K562 (cell line): ENCODE data around the gene CNOT10. TPM values are rescaled to one million over a fixed set of nuclear protein-coding genes. Genes with fewer than 3 reads are reported as not detected.

Experiments
- ATAC-seq: fragments of 200-7000 bp; cut with Tn5 transposase; 3 replicates; pipeline ENCODE4 v1.9.1; 2020; ENCODE audit warnings: moderate library complexity
- BruUV-seq: library from RNA; stranded (reverse); fragments of 400-500 nt; replicated peaks from 2 replicates; lab custom pipeline; 2021; lab: Mats Ljungman, UMichigan
- CTCF ChIA-PET: fragments of 300-600 bp; formaldehyde crosslinking; extraction: SDS; loops from one replicate; lab custom pipeline; 2021; ENCODE audit warnings: low intra/inter-chr PET ratio; lab: Yijun Ruan, JAX
- POLR2A ChIA-PET: fragments of 300-600, 350-650 bp; sonication (Branson Sonifier 250); formaldehyde crosslinking; extraction: SDS; loops from one replicate; lab custom pipeline; 2021; ENCODE audit warnings: antibody characterized with exemption, inconsistent platforms; lab: Yijun Ruan, JAX
- DNase-seq, 4 experiments: peaks; one replicate each; pipeline versions ENCODE4 v3.0.0 to v3.0.0-alpha.2; 2011 to 2018; ENCODE audit warnings: low spot score in 3 of 4, mixed read lengths in 3 of 4; ENCODE audit errors: extremely low read depth in 1 of 4
- FAIRE-seq: peaks from 2 replicates; lab custom pipeline; 2011; peaks lifted over from hg19 to GRCh38; lab: Jason Lieb, UNC
- H2AFZ ChIP-seq: 2 replicates; pipeline ENCODE4 v1.6.0; 2011; ENCODE audit warnings: low read depth, low read length, control low read depth, inconsistent platforms
- H3K27ac ChIP-seq: fragments of 200-600 bp; 3 replicates; pipeline ENCODE4 v1.8.0; 2011; ENCODE audit warnings: low read depth, mild to moderate bottlenecking, control low read depth, inconsistent platforms, low read length, moderate library complexity, mixed read lengths; ENCODE audit errors: extremely low read depth
- H3K27me3 ChIP-seq, 2 experiments: fragments of 300-600 bp in 1 of 2; 2 replicates in 1 of 2; 3 replicates in 1 of 2; pipeline versions ENCODE4 v1.6.0 to v1.8.0; 2011; ENCODE audit warnings: inconsistent platforms in 2 of 2, low read length in 2 of 2, mild to moderate bottlenecking in 1 of 2, mixed read lengths in 1 of 2, moderate library complexity in 1 of 2; ENCODE audit not compliant: control insufficient read depth in 2 of 2, insufficient read depth in 2 of 2
- H3K36me3 ChIP-seq: fragments of 300-600 bp; 3 replicates; pipeline ENCODE4 v1.8.0; 2011; ENCODE audit warnings: mild to moderate bottlenecking, low read length, inconsistent platforms; ENCODE audit not compliant: control insufficient read depth, insufficient read depth
- H3K4me1 ChIP-seq, 2 experiments: fragments of 200-600 bp in 1 of 2; replicated peaks in 1 of 2; 2 replicates in 1 of 2; 3 replicates in 1 of 2; pipeline versions ENCODE4 v1.5.1 to v1.8.0; 2011; ENCODE audit warnings: inconsistent platforms in 2 of 2, low read length in 2 of 2, mild to moderate bottlenecking in 1 of 2, mixed read lengths in 1 of 2, moderate library complexity in 1 of 2; ENCODE audit not compliant: control insufficient read depth in 2 of 2, insufficient read depth in 2 of 2
- H3K4me2 ChIP-seq: 2 replicates; pipeline ENCODE4 v1.6.1; 2011; ENCODE audit warnings: low read length, control low read depth, inconsistent platforms, mixed read lengths; ENCODE audit not compliant: insufficient read depth
- H3K4me3 ChIP-seq: fragments of 200-600 bp; sonication (generic), shearing (Covaris generic); 2 replicates; pipeline ENCODE4 v1.5.1; 2016; ENCODE audit warnings: control low read depth, inconsistent platforms
- H3K79me2 ChIP-seq: fragments of 200-600 bp; 3 replicates; pipeline ENCODE4 v1.8.0; 2011; ENCODE audit warnings: low read length, inconsistent platforms; ENCODE audit not compliant: control insufficient read depth, insufficient read depth
- H3K9ac ChIP-seq, 2 experiments: 2 replicates each; pipeline versions ENCODE4 v1.6.0 to v1.6.1; 2011; ENCODE audit warnings: low read depth in 2 of 2, low read length in 2 of 2, control low read depth in 1 of 2, inconsistent platforms in 1 of 2, mild to moderate bottlenecking in 1 of 2, mixed read lengths in 1 of 2; ENCODE audit not compliant: insufficient read depth in 1 of 2
- H3K9me1 ChIP-seq: one replicate; pipeline ENCODE4 v1.6.0; 2011; ENCODE audit warnings: inconsistent platforms, mild to moderate bottlenecking, low read length, moderate library complexity; ENCODE audit not compliant: control insufficient read depth, insufficient read depth
- H3K9me3 ChIP-seq: replicated peaks from 2 replicates; pipeline ENCODE4 v1.5.1; 2011; ENCODE audit warnings: low read depth, low read length, inconsistent platforms; ENCODE audit not compliant: control insufficient read depth, insufficient read depth
- H4K20me1 ChIP-seq: replicated peaks from 2 replicates; pipeline ENCODE4 v1.6.1; 2011; ENCODE audit warnings: low read length, inconsistent platforms, mixed read lengths; ENCODE audit not compliant: control insufficient read depth, insufficient read depth
- GATA2 ChIP-seq: sonication (generic); formaldehyde crosslinking; IDR thresholded peaks from 2 replicates; pipeline ENCODE4 v1.4.0; 2020; ENCODE audit warnings: mild to moderate bottlenecking, missing genetic modification reagents
- HDAC6 ChIP-seq: IDR thresholded peaks from 2 replicates; pipeline ENCODE4 v1.6.1; 2012; ENCODE audit warnings: low read depth, mild to moderate bottlenecking, control low read depth, inconsistent platforms, low read length, moderate library complexity
- HMGN3 ChIP-seq: IDR thresholded peaks from 2 replicates; pipeline ENCODE4 v1.6.1; 2011; ENCODE audit warnings: borderline replicate concordance, low read depth, mild to moderate bottlenecking, mixed read lengths, low read length; ENCODE audit not compliant: insufficient read length; ENCODE audit errors: extremely low read depth
- KDM1A ChIP-seq, 2 experiments: fragments of 450-650 bp; IDR thresholded peaks; 2 replicates each; pipeline ENCODE4 v1.6.1; 2016; ENCODE audit warnings: mild to moderate bottlenecking in 2 of 2
- KLF10 ChIP-seq: fragments of 250-450 bp; sonication (Bioruptor Pico); IDR thresholded peaks from 2 replicates; pipeline ENCODE4 v1.6.1; 2021; ENCODE audit warnings: matching md5 sums
- MYNN ChIP-seq, 2 experiments: sonication (generic); formaldehyde crosslinking in 1 of 2; IDR thresholded peaks; 2 replicates each; pipeline versions ENCODE4 v1.5.0 to v1.6.1; 2016 to 2020; ENCODE audit warnings: antibody characterized with exemption in 1 of 2, missing genetic modification reagents in 1 of 2
- PHF20 ChIP-seq: fragments of 450-650 bp; IDR thresholded peaks from 2 replicates; pipeline ENCODE4 v1.6.1; 2018; ENCODE audit not compliant: partially characterized antibody
- RBM34 ChIP-seq: fragments of 200-400 bp; formaldehyde crosslinking; IDR thresholded peaks from 2 replicates; pipeline ENCODE4 v1.6.1; 2018; ENCODE audit warnings: low read length, borderline replicate concordance; ENCODE audit not compliant: insufficient read depth
- SAFB ChIP-seq: fragments of 200-400 bp; formaldehyde crosslinking; IDR thresholded peaks from 2 replicates; pipeline ENCODE4 v1.6.1; 2017; ENCODE audit warnings: low read depth, low read length, borderline replicate concordance
- TCF7 ChIP-seq: sonication (generic); IDR thresholded peaks from 2 replicates; pipeline ENCODE4 v1.6.1; 2016; ENCODE audit warnings: antibody characterized with exemption, borderline replicate concordance
- ZEB2 ChIP-seq: fragments of 450-650 bp; IDR thresholded peaks from 2 replicates; pipeline ENCODE4 v1.6.1; 2016
- WGBS: fragments of 100-300 bp; shearing (Covaris generic); methylation state at CpG from one replicate; pipeline ENCODE4 v1.1.6; 2016; ENCODE audit warnings: low coverage, mixed read lengths; ENCODE audit not compliant: insufficient coverage; ENCODE audit errors: missing lambda C conversion rate; 5-methylcytosine and 5-hydroxymethylcytosine counted together
- in situ Hi-C: fragments of 300-500 bp; cut with MboI; formaldehyde crosslinking; loops from 4 replicates; pipeline ENCODE4 v1.15.0; 2018; ENCODE audit warnings: inconsistent platforms, mixed read lengths
- intact Hi-C: fragments of 100-400 bp; cut with micrococcal nuclease; formaldehyde crosslinking; loops from 2 replicates; pipeline ENCODE4 v1.14.2; 2022
- polyA plus RNA-seq, 8 experiments: library from polyadenylated mRNA; depleted of rRNA in 4 of 8; stranded (reverse) in 5 of 8; unstranded in 3 of 8; fragments of >200 nt; fragmentation: Nextera tagmentation in 2 of 8; fragmentation: Illumina TruSeq in 1 of 8; extraction: Ambion mirVana in 2 of 8; extraction: Trizol in 1 of 8; gene quantifications; 2 replicates each; pipeline versions ENCODE4 v1.2.1 to v1.2.3, GENCODE V29; 2011 to 2014; ENCODE audit warnings: inconsistent platforms in 1 of 8, missing spikeins in 1 of 8
- total RNA-seq, 7 experiments: library from RNA; depleted of rRNA in 6 of 7; stranded (reverse); fragments of >200 nt in 6 of 7; fragmentation: Illumina TruSeq in 2 of 7; extraction: Trizol in 2 of 7; gene quantifications; 2 replicates each; pipeline versions ENCODE4 v1.2.1 to v1.2.3, GENCODE V29; 2011 to 2021; ENCODE audit warnings: low replicate concordance in 1 of 7
- TF ChIP-seq, protein P1 (sequence below): fragments of 450-650 bp; IDR thresholded peaks from one replicate; pipeline ENCODE4 v1.6.1; 2018; ENCODE audit warnings: mild to moderate bottlenecking, moderate library complexity; ENCODE audit not compliant: partially characterized antibody
- TF ChIP-seq, protein P2 (sequence below): fragments of 250-450 bp; sonication (Bioruptor Pico); IDR thresholded peaks from 2 replicates; pipeline ENCODE4 v1.8.0; 2021; ENCODE audit warnings: moderate library complexity, mild to moderate bottlenecking, inconsistent platforms
- TF ChIP-seq, protein P3 (sequence below): sonication (generic); formaldehyde crosslinking; IDR thresholded peaks from 2 replicates; pipeline ENCODE4 v1.8.1; 2023; ENCODE audit warnings: mild to moderate bottlenecking, missing genetic modification reagents

The CNOT10 gene
- total and polyA plus RNA-seq, 9 of the 15 experiments (the other 6 are each of a cell fraction or from before 2014, with no cell fraction given), result 35.7 to 114 (median 81.9) TPM

DNA sequence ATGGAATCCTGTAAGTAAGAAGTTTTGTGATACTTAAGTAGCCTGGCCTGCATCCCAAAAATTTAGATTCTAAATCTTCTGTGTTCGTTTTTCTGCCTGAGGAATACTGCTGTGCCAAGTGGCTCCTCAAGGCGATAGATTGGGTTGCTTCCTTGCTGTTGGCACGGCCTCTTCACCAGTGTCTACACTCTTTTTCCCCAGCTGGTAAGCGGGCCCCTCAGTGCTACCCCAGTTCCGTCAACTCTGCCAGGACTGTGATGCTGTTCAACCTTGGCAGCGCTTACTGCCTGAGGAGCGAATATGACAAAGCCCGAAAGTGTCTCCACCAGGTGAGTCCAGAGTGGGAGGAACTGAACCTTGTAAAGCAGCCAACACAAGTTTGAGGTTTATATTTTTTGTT lies 79.5 kb downstream of the CNOT10 start (continued):
- no peak for TF ChIP-seq PHF20
- TF ChIP-seq, protein P1, sequence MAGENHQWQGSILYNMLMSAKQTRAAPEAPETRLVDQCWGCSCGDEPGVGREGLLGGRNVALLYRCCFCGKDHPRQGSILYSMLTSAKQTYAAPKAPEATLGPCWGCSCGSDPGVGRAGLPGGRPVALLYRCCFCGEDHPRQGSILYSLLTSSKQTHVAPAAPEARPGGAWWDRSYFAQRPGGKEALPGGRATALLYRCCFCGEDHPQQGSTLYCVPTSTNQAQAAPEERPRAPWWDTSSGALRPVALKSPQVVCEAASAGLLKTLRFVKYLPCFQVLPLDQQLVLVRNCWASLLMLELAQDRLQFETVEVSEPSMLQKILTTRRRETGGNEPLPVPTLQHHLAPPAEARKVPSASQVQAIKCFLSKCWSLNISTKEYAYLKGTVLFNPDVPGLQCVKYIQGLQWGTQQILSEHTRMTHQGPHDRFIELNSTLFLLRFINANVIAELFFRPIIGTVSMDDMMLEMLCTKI, result no peak

DNA sequence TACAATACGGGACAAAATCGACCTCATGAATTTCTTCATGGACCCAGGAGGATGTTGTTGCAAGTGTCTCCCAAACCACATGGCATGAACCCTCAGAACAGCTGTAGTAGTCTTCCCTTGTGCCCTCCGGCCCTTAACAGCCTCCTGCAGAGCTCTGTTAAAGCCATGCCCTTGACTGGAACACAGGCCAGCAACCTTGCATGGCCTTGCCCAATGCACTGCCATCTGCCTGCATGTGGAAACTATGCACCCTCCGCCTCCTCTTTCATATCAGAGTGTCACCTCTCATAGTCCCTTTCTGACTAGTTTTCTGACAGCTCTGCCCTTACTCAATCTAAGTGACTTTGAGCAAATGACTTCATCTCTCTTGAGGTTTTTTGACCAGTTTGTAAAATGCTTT lies 93.4 kb downstream of the CNOT10 start:
- H3K27me3 ChIP-seq, result no peaks in the 10 kb centered on the region
- no peaks in the 10 kb centered on the region for H3K9me1 ChIP-seq
- no peak overlapping the region for H3K4me3 ChIP-seq
- no peaks in the 10 kb centered on the region for H3K9me3 ChIP-seq
- H3K27ac ChIP-seq, result no peak overlapping the region
- POLR2A ChIA-PET, result interaction anchor here (0.7 kb wide), 1 partner anchor 9 kb away, joined by 3 read pairs; no protein-coding TSS in a partner anchor
- DNase-seq (no peak), FAIRE-seq (no peak), ATAC-seq (no peak)
- in situ Hi-C loops, result no loop called here
- WGBS, result 63% methylated on average over 4 of the region's 4 CpGs
- H3K79me2 ChIP-seq, result no peaks in the 10 kb centered on the region
- no peak overlapping the region for H3K4me2 ChIP-seq
- peaks cover 4 to 18% of the 10 kb centered on the region in 2 experiments; a peak in 4 of 5 replicates for H3K4me1 ChIP-seq
- no peak overlapping the region for H3K9ac ChIP-seq
- H4K20me1 ChIP-seq, result no peaks in the 10 kb centered on the region
- no TSS peak for BruUV-seq
- CTCF ChIA-PET, result no interaction called here
- intact Hi-C loops, result no loop called here
- no peak overlapping the region for H2AFZ ChIP-seq
- H3K36me3 ChIP-seq, result peaks cover 21% of the 10 kb centered on the region; the same call in 2 of the 3 replicates
- TF ChIP-seq RBM34 (no peak), GATA2 (CRISPR knock-in tag) (no peak), MYNN (IDR thresholded peaks at IDR 0.05) (no peak), MYNN (CRISPR knock-in tag; IDR thresholded peaks at IDR 0.05) (no peak), ZEB2 (no peak), KDM1A (IDR thresholded peaks at IDR 0.05) (no peak), SAFB (no peak), HDAC6 (no peak), HMGN3 (no peak), PHF20 (no peak), KLF10 (CRISPR knock-in tag) (no peak), TCF7 (no peak)
- TF ChIP-seq, protein P2, sequence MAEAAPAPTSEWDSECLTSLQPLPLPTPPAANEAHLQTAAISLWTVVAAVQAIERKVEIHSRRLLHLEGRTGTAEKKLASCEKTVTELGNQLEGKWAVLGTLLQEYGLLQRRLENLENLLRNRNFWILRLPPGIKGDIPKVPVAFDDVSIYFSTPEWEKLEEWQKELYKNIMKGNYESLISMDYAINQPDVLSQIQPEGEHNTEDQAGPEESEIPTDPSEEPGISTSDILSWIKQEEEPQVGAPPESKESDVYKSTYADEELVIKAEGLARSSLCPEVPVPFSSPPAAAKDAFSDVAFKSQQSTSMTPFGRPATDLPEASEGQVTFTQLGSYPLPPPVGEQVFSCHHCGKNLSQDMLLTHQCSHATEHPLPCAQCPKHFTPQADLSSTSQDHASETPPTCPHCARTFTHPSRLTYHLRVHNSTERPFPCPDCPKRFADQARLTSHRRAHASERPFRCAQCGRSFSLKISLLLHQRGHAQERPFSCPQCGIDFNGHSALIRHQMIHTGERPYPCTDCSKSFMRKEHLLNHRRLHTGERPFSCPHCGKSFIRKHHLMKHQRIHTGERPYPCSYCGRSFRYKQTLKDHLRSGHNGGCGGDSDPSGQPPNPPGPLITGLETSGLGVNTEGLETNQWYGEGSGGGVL (CRISPR knock-in tag), result no peak
- TF ChIP-seq, protein P3, sequence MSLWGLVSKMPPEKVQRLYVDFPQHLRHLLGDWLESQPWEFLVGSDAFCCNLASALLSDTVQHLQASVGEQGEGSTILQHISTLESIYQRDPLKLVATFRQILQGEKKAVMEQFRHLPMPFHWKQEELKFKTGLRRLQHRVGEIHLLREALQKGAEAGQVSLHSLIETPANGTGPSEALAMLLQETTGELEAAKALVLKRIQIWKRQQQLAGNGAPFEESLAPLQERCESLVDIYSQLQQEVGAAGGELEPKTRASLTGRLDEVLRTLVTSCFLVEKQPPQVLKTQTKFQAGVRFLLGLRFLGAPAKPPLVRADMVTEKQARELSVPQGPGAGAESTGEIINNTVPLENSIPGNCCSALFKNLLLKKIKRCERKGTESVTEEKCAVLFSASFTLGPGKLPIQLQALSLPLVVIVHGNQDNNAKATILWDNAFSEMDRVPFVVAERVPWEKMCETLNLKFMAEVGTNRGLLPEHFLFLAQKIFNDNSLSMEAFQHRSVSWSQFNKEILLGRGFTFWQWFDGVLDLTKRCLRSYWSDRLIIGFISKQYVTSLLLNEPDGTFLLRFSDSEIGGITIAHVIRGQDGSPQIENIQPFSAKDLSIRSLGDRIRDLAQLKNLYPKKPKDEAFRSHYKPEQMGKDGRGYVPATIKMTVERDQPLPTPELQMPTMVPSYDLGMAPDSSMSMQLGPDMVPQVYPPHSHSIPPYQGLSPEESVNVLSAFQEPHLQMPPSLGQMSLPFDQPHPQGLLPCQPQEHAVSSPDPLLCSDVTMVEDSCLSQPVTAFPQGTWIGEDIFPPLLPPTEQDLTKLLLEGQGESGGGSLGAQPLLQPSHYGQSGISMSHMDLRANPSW (CRISPR knock-in tag), result no peak
